NCI-H146 treated with DMSO at 0.1 percent for 48 hours (cell line): ENCODE results near the gene PRKAR2A.
A peak's percentile ranks its signal among the peaks of the same experiment; 100 is the strongest.
"Not testable (repeated sequence)": the region's sequence is repeated elsewhere in the genome, so short reads cannot be mapped to it uniquely, and the experiment has no call there.

Experiments used
- DNase-seq: peaks from one replicate; lab custom pipeline; 2025; ENCODE audit not compliant: unreplicated experiment; lab: John Stamatoyannopoulos, UW

Gene PRKAR2A

GRCh38 chr3:48782046-48782445 is 65.6 kb downstream of the PRKAR2A start:
- DNase-seq = no peak

- DNase-seq = not testable (repeated sequence)
Measured at GRCh38 chr3:48778565-48778964, 69.1 kb downstream of the PRKAR2A start.

GRCh38 chr3:48776854-48777253 is 70.8 kb downstream of the PRKAR2A start:
- DNase-seq = no peak

GRCh38 chr3:48770192-48770502 is 77.5 kb downstream of the PRKAR2A start:
- DNase-seq = no peak

- no peak for DNase-seq
Measured at GRCh38 chr3:48765376-48765775, 82.3 kb downstream of the PRKAR2A start.

GRCh38 chr3:48762816-48763215 is 84.9 kb downstream of the PRKAR2A start:
- DNase-seq = no peak

GRCh38 chr3:48759991-48760540 is 87.6 kb downstream of the PRKAR2A start:
- not testable (repeated sequence) for DNase-seq

GRCh38 chr3:48759531-48759930 is 88.1 kb downstream of the PRKAR2A start:
- not testable (repeated sequence) for DNase-seq

GRCh38 chr3:48759071-48759470 is 88.6 kb downstream of the PRKAR2A start:
- DNase-seq = no peak

- no peak for DNase-seq
Measured at GRCh38 chr3:48756640-48757039, 91.0 kb downstream of the PRKAR2A start.

- DNase-seq = no peak
Measured at GRCh38 chr3:48750856-48751255, 96.8 kb downstream of the PRKAR2A start.

GRCh38 chr3:48748754-48749153 is 98.9 kb downstream of the PRKAR2A start:
- DNase-seq = no peak

- no peak for DNase-seq
Measured at GRCh38 chr3:48747706-48748105, 100.0 kb downstream of the PRKAR2A start.

GRCh38 chr3:48747015-48747615 is 100.6 kb downstream of the PRKAR2A start:
- no peak for DNase-seq

- DNase-seq = no peak
Measured at GRCh38 chr3:48743773-48744172, 103.9 kb downstream of the PRKAR2A start.

GRCh38 chr3:48741226-48741625 is 106.4 kb downstream of the PRKAR2A start:
- DNase-seq = not testable (repeated sequence)

GRCh38 chr3:48739955-48740823 is 107.5 kb downstream of the PRKAR2A start:
- peak; percentile 4 for DNase-seq

- DNase-seq = no peak
Measured at GRCh38 chr3:48739617-48739954, 108.1 kb downstream of the PRKAR2A start.

GRCh38 chr3:48738926-48739616 is 108.6 kb downstream of the PRKAR2A start:
- DNase-seq = no peak

- DNase-seq = no peak
Measured at GRCh38 chr3:48738144-48738536, 109.5 kb downstream of the PRKAR2A start.

- not testable (repeated sequence) for DNase-seq
Measured at GRCh38 chr3:48735075-48735767, 112.5 kb downstream of the PRKAR2A start.
